NT2/D1 (cell line): ENCODE results near the gene DISC1.

ENCODE experiments used
- SUZ12 ChIP-seq: IDR thresholded peaks from 2 replicates; pipeline ENCODE4 v1.6.1; 2011; ENCODE audit not compliant: insufficient read length, insufficient read depth; ENCODE audit errors: extremely low read depth
- YY1 ChIP-seq: IDR thresholded peaks from 2 replicates; pipeline ENCODE4 v1.6.1; 2011; ENCODE audit not compliant: insufficient read length, insufficient read depth
- ZNF274 ChIP-seq: IDR thresholded peaks from 2 replicates; pipeline ENCODE4 v1.6.1; 2011; ENCODE audit warnings: mild to moderate bottlenecking, low read depth, low read length

DNA sequence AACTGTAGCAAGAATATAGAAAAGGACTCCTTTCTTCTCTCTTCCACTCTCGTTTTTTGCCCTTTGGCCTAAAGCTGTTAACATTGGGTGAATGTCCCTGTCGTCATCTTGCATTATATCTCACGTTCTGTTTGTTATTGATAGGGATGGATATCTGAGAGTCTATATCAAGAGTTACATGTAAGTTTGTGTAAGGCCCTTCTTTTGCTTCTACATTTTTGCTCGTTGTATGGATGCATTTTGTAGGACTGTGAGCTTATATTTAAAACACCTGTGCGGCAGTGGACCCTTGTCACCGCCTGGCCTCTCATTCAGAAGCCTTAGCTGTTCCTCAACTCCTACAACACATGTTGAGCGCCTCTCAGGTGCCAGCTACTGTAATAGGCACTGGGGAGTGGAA, 211.9 kb downstream of the DISC1 start:
- no peak for TF ChIP-seq YY1
- no peak for TF ChIP-seq ZNF274
- TF ChIP-seq SUZ12 = no peak
